PC-9 (cell line): Measurements from ENCODE around the gene SLC4A11.

Experiments used
- CTCF ChIP-seq: fragments of 200-600 bp; sonication (generic); conservative IDR thresholded peaks from 2 replicates; pipeline ENCODE4 v1.6.1; 2017; ENCODE audit warnings: mixed run types, antibody characterized with exemption, mild to moderate bottlenecking, moderate library complexity
- EZH2 ChIP-seq: fragments of 200-600 bp; sonication (generic); IDR thresholded peaks from 2 replicates; pipeline ENCODE4 v1.8.0; 2017; ENCODE audit warnings: antibody characterized with exemption, low read depth

- TF ChIP-seq CTCF (no peak), EZH2 (no peak)
These were observed 1.1 kb upstream of the SLC4A11 start for GRCh38 chr20:3239867-3240775.
